SK-N-SH treated with all-trans-retinoic acid at 6 μM for 48 hours (cell line): ENCODE results near the gene STYX.

Experiments used
- ATAC-seq: fragments of 200-7000 bp; cut with Tn5 transposase; 3 replicates; pipeline ENCODE4 v1.9.1; 2020; ENCODE audit warnings: mild to moderate bottlenecking, moderate library complexity
- ARNTL ChIP-seq: fragments of 450-650 bp; formaldehyde crosslinking; IDR thresholded peaks from 2 replicates; pipeline ENCODE4 v1.5.0; 2020; ENCODE audit warnings: low read depth, mild to moderate bottlenecking, moderate library complexity, borderline replicate concordance
- BACH2 ChIP-seq: fragments of 250-450 bp; sonication (Bioruptor Pico); IDR thresholded peaks from 2 replicates; pipeline ENCODE4 v1.9.0; 2021; ENCODE audit warnings: mild to moderate bottlenecking, borderline replicate concordance
- CSDC2 ChIP-seq: fragments of 250-450 bp; sonication (Bioruptor Pico); IDR thresholded peaks from 2 replicates; pipeline ENCODE4 v1.5.0; 2020; ENCODE audit warnings: mild to moderate bottlenecking, moderate library complexity
- ESRRG ChIP-seq: fragments of 250-450 bp; sonication (Bioruptor Pico); IDR thresholded peaks from 2 replicates; pipeline ENCODE4 v1.6.1; 2021; ENCODE audit warnings: mild to moderate bottlenecking
- GLIS3 ChIP-seq: fragments of 250-450 bp; sonication (Bioruptor Pico); IDR thresholded peaks from 2 replicates; pipeline ENCODE4 v1.5.0; 2020; ENCODE audit warnings: mild to moderate bottlenecking, moderate library complexity
- PPARA ChIP-seq: fragments of 250-450 bp; sonication (Bioruptor Pico); IDR thresholded peaks from 2 replicates; pipeline ENCODE4 v1.5.0; 2020; ENCODE audit warnings: mild to moderate bottlenecking, borderline replicate concordance
- RARB ChIP-seq: fragments of 250-450 bp; sonication (Bioruptor Pico); IDR thresholded peaks from 2 replicates; pipeline ENCODE4 v1.8.0; 2021; ENCODE audit warnings: mild to moderate bottlenecking, moderate library complexity
- SNAI2 ChIP-seq: fragments of 250-450 bp; sonication (Bioruptor Pico); IDR thresholded peaks from 2 replicates; pipeline ENCODE4 v1.5.0; 2020; ENCODE audit warnings: mild to moderate bottlenecking, moderate library complexity
- TCF4 ChIP-seq: fragments of 250-450 bp; sonication (Bioruptor Pico); IDR thresholded peaks from 2 replicates; pipeline ENCODE4 v1.8.0; 2021; ENCODE audit warnings: mild to moderate bottlenecking, moderate library complexity, borderline replicate concordance
- TOX ChIP-seq: fragments of 250-450 bp; sonication (Bioruptor Pico); IDR thresholded peaks from 2 replicates; pipeline ENCODE4 v1.8.0; 2021; ENCODE audit warnings: mild to moderate bottlenecking, moderate library complexity, borderline replicate concordance
- ZFP3 ChIP-seq: fragments of 250-450 bp; sonication (Bioruptor Pico); IDR thresholded peaks from 2 replicates; pipeline ENCODE4 v1.5.0; 2020; ENCODE audit warnings: mild to moderate bottlenecking, moderate library complexity
- ZFP30 ChIP-seq: fragments of 450-650 bp; formaldehyde crosslinking; IDR thresholded peaks from 2 replicates; pipeline ENCODE4 v1.5.0; 2022; ENCODE audit warnings: mild to moderate bottlenecking, moderate library complexity
- ZNF565 ChIP-seq: fragments of 450-650 bp; formaldehyde crosslinking; conservative IDR thresholded peaks from 2 replicates; pipeline ENCODE4 v1.5.0; 2020; ENCODE audit warnings: low read depth, mild to moderate bottlenecking, moderate library complexity
- ZNF70 ChIP-seq: fragments of 450-650 bp; formaldehyde crosslinking; IDR thresholded peaks from 2 replicates; pipeline ENCODE4 v1.5.0; 2020; ENCODE audit warnings: mild to moderate bottlenecking, moderate library complexity
- ZNF8 ChIP-seq: fragments of 450-650 bp; formaldehyde crosslinking; IDR thresholded peaks from 2 replicates; pipeline ENCODE4 v1.5.0; 2020; ENCODE audit warnings: mild to moderate bottlenecking, moderate library complexity
- TF ChIP-seq, protein P1 (sequence below): fragments of 250-450 bp; sonication (Bioruptor Pico); IDR thresholded peaks from 2 replicates; pipeline ENCODE4 v1.5.1; 2020; ENCODE audit warnings: low read depth, mild to moderate bottlenecking, moderate library complexity
- TF ChIP-seq, protein P2 (sequence below): fragments of 250-450 bp; sonication (Bioruptor Pico); IDR thresholded peaks from 2 replicates; pipeline ENCODE4 v1.5.0; 2020; ENCODE audit warnings: mild to moderate bottlenecking, moderate library complexity
- TF ChIP-seq, protein P3 (sequence below): fragments of 250-450 bp; sonication (Bioruptor Pico); IDR thresholded peaks from 2 replicates; pipeline ENCODE4 v1.8.0; 2021; ENCODE audit warnings: low read depth, mild to moderate bottlenecking, moderate library complexity, borderline replicate concordance
- TF ChIP-seq, protein P4 (sequence below): fragments of 250-450 bp; sonication (Bioruptor Pico); IDR thresholded peaks from 2 replicates; pipeline ENCODE4 v1.5.1; 2021; ENCODE audit warnings: mild to moderate bottlenecking, moderate library complexity
- TF ChIP-seq, protein P5 (sequence below): fragments of 250-450 bp; sonication (Bioruptor Pico); IDR thresholded peaks from 2 replicates; pipeline ENCODE4 v1.8.0; 2020; ENCODE audit warnings: mild to moderate bottlenecking, moderate library complexity, borderline replicate concordance

The STYX gene

DNA sequence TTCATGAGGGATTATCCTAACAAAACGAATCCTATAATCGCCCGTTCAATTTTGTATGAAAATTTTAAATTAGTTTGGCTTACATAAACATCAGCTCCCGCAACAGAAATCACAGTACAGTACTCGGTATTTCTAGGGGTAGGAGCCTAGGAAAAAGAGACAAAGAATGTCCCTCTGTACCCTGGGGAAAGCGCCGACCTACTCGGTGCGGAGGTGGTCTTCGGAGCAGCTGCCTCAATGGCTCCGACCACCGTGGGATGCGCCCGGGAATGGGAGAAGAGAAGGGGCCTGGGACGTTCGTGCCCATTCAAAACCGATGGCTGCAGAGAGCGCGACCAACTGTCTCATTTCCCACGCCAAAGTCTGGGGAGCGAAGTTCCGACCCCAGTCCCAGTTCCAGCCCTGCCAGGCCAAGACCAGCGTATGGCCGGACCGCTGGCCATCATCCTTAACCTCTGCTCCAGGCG lies 60.8 kb downstream of the STYX start (continued):
- TF ChIP-seq, protein P1, sequence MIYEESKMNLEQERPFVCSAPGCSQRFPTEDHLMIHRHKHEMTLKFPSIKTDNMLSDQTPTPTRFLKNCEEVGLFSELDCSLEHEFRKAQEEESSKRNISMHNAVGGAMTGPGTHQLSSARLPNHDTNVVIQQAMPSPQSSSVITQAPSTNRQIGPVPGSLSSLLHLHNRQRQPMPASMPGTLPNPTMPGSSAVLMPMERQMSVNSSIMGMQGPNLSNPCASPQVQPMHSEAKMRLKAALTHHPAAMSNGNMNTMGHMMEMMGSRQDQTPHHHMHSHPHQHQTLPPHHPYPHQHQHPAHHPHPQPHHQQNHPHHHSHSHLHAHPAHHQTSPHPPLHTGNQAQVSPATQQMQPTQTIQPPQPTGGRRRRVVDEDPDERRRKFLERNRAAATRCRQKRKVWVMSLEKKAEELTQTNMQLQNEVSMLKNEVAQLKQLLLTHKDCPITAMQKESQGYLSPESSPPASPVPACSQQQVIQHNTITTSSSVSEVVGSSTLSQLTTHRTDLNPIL = no peak

DNA sequence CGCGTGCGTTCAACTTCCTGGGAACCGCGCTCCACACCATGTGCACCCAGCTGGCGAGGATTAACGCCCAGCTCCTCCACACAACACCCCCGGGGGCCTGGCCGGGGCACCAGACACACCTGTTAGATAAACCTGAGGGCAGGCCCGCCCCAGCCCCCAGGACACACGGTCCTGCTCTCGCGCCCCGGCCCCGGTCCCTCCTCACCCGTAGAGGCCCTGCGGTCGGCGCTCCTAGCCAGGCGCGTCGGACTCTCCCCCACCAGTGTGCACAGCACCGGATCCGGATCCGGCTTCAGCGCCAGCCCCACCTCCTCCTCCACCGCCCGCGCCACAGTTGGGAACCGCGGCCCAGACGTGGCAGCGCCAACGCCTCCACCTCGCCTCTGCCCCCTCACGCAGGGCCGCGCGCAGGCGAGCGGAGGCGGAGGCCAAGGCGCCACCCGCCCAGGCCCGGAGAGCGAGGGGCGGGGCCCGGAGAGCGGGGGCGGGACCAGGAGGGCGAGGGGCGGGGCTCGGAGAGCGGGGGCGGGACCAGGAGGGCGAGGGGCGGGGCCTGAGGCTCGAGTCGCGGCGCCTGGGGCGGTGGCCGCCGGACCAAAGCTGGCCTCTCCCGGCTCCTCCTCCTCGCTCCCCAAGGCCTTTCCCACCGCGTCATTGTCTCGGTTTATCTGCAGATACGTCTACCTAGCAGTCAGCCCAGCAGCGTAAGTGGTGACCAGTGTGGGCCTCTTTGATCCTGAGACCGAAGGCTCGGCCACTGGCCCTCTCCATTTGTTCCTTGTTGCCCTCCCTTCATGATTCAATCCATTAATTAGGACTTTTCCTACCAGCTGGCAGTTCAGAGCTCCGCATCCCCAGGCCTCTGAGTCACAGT lies 61.5 kb downstream of the STYX start, which contains the start of gene GNPNAT1:
Gene GNPNAT1, minus strand, starts transcription at position 385 of the 874 bp plus-strand sequence. CDS start 6,957 bp downstream, outside the sequence.
- ATAC-seq = peak; percentile 92
- TF ChIP-seq, protein P2, sequence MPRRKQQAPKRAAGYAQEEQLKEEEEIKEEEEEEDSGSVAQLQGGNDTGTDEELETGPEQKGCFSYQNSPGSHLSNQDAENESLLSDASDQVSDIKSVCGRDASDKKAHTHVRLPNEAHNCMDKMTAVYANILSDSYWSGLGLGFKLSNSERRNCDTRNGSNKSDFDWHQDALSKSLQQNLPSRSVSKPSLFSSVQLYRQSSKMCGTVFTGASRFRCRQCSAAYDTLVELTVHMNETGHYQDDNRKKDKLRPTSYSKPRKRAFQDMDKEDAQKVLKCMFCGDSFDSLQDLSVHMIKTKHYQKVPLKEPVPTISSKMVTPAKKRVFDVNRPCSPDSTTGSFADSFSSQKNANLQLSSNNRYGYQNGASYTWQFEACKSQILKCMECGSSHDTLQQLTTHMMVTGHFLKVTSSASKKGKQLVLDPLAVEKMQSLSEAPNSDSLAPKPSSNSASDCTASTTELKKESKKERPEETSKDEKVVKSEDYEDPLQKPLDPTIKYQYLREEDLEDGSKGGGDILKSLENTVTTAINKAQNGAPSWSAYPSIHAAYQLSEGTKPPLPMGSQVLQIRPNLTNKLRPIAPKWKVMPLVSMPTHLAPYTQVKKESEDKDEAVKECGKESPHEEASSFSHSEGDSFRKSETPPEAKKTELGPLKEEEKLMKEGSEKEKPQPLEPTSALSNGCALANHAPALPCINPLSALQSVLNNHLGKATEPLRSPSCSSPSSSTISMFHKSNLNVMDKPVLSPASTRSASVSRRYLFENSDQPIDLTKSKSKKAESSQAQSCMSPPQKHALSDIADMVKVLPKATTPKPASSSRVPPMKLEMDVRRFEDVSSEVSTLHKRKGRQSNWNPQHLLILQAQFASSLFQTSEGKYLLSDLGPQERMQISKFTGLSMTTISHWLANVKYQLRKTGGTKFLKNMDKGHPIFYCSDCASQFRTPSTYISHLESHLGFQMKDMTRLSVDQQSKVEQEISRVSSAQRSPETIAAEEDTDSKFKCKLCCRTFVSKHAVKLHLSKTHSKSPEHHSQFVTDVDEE (CRISPR knock-in tag) = no peak
- TF ChIP-seq GLIS3 (CRISPR knock-in tag) = no peak
- TF ChIP-seq, protein P3, sequence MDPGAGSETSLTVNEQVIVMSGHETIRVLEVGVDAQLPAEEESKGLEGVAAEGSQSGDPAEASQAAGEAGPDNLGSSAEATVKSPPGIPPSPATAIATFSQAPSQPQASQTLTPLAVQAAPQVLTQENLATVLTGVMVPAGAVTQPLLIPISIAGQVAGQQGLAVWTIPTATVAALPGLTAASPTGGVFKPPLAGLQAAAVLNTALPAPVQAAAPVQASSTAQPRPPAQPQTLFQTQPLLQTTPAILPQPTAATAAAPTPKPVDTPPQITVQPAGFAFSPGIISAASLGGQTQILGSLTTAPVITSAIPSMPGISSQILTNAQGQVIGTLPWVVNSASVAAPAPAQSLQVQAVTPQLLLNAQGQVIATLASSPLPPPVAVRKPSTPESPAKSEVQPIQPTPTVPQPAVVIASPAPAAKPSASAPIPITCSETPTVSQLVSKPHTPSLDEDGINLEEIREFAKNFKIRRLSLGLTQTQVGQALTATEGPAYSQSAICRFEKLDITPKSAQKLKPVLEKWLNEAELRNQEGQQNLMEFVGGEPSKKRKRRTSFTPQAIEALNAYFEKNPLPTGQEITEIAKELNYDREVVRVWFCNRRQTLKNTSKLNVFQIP (CRISPR knock-in tag) = peak; percentile 36; the same call in 1 of the 2 replicates
- TF ChIP-seq, protein P1 = no peak
- TF ChIP-seq SNAI2 (CRISPR knock-in tag) = 0 out of 2 replicates have a peak, but pooled peaks have one; percentile 63
- TF ChIP-seq ESRRG (CRISPR knock-in tag) = no peak
- TF ChIP-seq ZNF70 (CRISPR knock-in tag) = no peak
- no peak for TF ChIP-seq ARNTL (CRISPR knock-in tag)
- no peak for TF ChIP-seq BACH2
- TF ChIP-seq RARB (CRISPR knock-in tag) = no peak
- no peak for TF ChIP-seq TOX (CRISPR knock-in tag)
- peak; percentile 49 for TF ChIP-seq ZFP3
- TF ChIP-seq CSDC2 (CRISPR knock-in tag) = 0 out of 2 replicates have a peak, but pooled peaks have one; percentile 41
- TF ChIP-seq ZNF565 (CRISPR knock-in tag) = no peak
- TF ChIP-seq, protein P4, sequence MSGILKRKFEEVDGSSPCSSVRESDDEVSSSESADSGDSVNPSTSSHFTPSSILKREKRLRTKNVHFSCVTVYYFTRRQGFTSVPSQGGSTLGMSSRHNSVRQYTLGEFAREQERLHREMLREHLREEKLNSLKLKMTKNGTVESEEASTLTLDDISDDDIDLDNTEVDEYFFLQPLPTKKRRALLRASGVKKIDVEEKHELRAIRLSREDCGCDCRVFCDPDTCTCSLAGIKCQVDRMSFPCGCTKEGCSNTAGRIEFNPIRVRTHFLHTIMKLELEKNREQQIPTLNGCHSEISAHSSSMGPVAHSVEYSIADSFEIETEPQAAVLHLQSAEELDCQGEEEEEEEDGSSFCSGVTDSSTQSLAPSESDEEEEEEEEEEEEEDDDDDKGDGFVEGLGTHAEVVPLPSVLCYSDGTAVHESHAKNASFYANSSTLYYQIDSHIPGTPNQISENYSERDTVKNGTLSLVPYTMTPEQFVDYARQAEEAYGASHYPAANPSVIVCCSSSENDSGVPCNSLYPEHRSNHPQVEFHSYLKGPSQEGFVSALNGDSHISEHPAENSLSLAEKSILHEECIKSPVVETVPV (CRISPR knock-in tag) = no peak
- TF ChIP-seq TCF4 (CRISPR knock-in tag) = no peak
- TF ChIP-seq, protein P5, sequence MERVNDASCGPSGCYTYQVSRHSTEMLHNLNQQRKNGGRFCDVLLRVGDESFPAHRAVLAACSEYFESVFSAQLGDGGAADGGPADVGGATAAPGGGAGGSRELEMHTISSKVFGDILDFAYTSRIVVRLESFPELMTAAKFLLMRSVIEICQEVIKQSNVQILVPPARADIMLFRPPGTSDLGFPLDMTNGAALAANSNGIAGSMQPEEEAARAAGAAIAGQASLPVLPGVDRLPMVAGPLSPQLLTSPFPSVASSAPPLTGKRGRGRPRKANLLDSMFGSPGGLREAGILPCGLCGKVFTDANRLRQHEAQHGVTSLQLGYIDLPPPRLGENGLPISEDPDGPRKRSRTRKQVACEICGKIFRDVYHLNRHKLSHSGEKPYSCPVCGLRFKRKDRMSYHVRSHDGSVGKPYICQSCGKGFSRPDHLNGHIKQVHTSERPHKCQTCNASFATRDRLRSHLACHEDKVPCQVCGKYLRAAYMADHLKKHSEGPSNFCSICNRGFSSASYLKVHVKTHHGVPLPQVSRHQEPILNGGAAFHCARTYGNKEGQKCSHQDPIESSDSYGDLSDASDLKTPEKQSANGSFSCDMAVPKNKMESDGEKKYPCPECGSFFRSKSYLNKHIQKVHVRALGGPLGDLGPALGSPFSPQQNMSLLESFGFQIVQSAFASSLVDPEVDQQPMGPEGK (CRISPR knock-in tag) = no peak
- TF ChIP-seq ZNF8 = no peak

DNA sequence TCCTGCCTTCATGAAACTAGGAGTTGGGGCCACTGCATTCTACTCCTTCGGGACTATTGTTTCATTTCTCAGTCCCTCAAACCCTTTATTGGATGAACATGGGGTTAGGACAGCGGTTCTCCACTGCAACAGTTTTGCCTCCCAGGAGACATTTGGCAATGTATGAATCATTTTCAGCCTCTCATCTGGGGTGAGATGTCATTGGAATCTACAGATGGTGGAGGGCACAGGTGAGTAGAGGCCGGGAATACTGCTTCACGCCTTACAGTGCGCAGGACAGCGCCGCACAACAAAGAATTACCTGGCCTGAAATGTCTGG lies 62.1 kb downstream of the STYX start:
- ATAC-seq = no peak
- no peak for TF ChIP-seq ZFP3
- TF ChIP-seq PPARA (CRISPR knock-in tag) = no peak
- TF ChIP-seq ESRRG (CRISPR knock-in tag) = no peak
- TF ChIP-seq, protein P3 (CRISPR knock-in tag) = no peak
- no peak for TF ChIP-seq BACH2
- TF ChIP-seq ZNF70 (CRISPR knock-in tag) = no peak
- TF ChIP-seq, protein P5 (CRISPR knock-in tag) = no peak
- no peak for TF ChIP-seq GLIS3 (CRISPR knock-in tag)
- no peak for TF ChIP-seq ZFP30 (CRISPR knock-in tag)
- TF ChIP-seq, protein P1 = no peak
- TF ChIP-seq RARB (CRISPR knock-in tag) = no peak
